Vagina (tissue), 2 donors: ENCODE data around the gene TMEM131L.

ENCODE experiments used
- POLR2A ChIP-seq, 2 donors: fragments of 450-650 bp; IDR thresholded peaks; one replicate each; pipeline ENCODE4 v1.6.1; 2017; ENCODE audit warnings: antibody characterized with exemption in 2 of 2, mild to moderate bottlenecking in 2 of 2, moderate library complexity in 2 of 2
- POLR2AphosphoS5 ChIP-seq, 2 donors: sonication (generic); formaldehyde crosslinking; IDR thresholded peaks; one replicate each; pipeline ENCODE4 v1.9.0; 2017; ENCODE audit warnings: antibody characterized with exemption in 2 of 2, mild to moderate bottlenecking in 2 of 2, low read depth in 1 of 2; ENCODE audit not compliant: insufficient read depth in 1 of 2
- TF ChIP-seq, protein P1 (sequence below), 3 experiments: fragments of 450-650 bp in 2 of 3; fragments of 200-600 bp in 1 of 3; sonication (generic) in 1 of 3; IDR thresholded peaks; one replicate each; pipeline ENCODE4 v1.5.1; 2017 to 2019; ENCODE audit warnings: antibody characterized with exemption in 3 of 3, mild to moderate bottlenecking in 2 of 3, moderate library complexity in 2 of 3

DNA sequence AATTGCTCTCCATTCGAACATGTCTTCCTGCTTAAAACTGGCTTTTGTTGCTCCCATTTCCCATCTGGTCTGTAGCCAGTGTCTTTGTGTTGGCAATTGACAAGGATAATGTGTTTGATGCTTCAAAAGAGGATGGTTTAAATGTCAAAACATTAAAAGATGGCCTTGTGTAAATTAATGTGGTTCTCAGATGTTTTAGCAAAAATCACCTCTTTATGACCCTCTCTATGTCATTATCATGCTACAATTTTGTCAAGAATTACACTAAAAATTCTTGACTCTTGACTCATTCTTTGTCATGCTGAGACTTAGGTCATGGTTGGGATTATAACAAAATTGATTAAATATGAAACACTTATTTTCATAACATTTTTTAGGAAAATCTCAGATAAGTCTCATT is 47.4 kb downstream of the TMEM131L start:
- TF ChIP-seq, protein P1, sequence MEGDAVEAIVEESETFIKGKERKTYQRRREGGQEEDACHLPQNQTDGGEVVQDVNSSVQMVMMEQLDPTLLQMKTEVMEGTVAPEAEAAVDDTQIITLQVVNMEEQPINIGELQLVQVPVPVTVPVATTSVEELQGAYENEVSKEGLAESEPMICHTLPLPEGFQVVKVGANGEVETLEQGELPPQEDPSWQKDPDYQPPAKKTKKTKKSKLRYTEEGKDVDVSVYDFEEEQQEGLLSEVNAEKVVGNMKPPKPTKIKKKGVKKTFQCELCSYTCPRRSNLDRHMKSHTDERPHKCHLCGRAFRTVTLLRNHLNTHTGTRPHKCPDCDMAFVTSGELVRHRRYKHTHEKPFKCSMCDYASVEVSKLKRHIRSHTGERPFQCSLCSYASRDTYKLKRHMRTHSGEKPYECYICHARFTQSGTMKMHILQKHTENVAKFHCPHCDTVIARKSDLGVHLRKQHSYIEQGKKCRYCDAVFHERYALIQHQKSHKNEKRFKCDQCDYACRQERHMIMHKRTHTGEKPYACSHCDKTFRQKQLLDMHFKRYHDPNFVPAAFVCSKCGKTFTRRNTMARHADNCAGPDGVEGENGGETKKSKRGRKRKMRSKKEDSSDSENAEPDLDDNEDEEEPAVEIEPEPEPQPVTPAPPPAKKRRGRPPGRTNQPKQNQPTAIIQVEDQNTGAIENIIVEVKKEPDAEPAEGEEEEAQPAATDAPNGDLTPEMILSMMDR (IDR thresholded peaks at IDR 0.05), result no peak
- TF ChIP-seq POLR2A (IDR thresholded peaks at IDR 0.05) (no peak), POLR2AphosphoS5 (IDR thresholded peaks at IDR 0.05; ENCODE audit: insufficient read depth in 1 of 2, low read depth in 1 of 2) (no peak)
